ENCODE measurements around the gene FAM228B. TPM values are rescaled to one million over a fixed set of nuclear protein-coding genes. Genes with fewer than 3 reads are reported as not detected.
"Not testable (repeated sequence)": the region's sequence is repeated elsewhere in the genome, so short reads cannot be mapped to it uniquely, and the experiment has no call there.

FAM228B gene
- total RNA-seq, 1 donor from 2014 or later: 3.1 TPM

GRCh38 chr2:24174851-24175277, 51.6 kb downstream of the FAM228B start, which contains the start of gene FAM228A:
FAM228A (plus strand) TSS chr2:24175053; CDS start chr2:24175481, 428 bp downstream.
- Mint-ChIP-seq H3K4me3 (no peak within 1 kb of the TSS), H3K4me1 (ENCODE audit: low read depth) (no peaks in the 10 kb centered on the region), H3K36me3 (ENCODE audit: low read depth) (no peaks in the 10 kb centered on the region), H3K27me3 (ENCODE audit: insufficient read depth) (peaks cover 21% of the 10 kb centered on the region), H3K27ac (no peak within 1 kb of the TSS), H3K9me3 (no peaks in the 10 kb centered on the region)
- DNase-seq (ENCODE audit: low spot score): no peak
- intact Hi-C loops (cut with micrococcal nuclease): no loop called here

DNA sequence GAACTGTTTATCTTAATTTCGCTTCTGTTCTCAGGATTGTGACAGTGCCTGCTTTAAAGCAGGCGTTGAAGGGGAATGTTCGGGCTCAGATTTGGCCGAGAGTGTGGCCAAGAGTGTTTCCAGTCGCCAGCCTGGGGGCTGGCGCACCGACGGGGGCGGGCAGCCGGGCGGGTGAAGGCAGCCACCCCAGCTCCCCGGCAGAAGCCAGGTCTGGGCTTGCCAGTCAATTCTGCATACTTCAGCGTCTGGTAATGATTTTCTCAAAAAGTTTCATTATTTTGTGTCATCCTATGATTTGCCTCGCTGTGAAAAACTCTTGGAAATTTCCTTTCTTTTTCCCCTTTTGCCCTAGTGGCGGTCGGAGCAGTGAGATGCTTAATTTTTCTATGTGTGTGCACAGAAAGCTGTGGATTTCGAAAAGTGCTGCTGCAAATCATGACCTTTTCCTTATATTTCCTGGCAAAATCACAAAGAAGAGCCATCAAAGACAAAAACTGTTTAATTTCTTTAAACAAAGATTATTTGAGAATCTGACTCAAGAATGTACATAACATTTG, 52.4 kb downstream of the FAM228B start:
- Mint-ChIP-seq H3K27me3 (ENCODE audit: insufficient read depth) (peaks cover 21% of the 10 kb centered on the region), H3K4me1 (ENCODE audit: low read depth) (no peaks in the 10 kb centered on the region)

GRCh38 chr2:24176326-24176725, 53.1 kb downstream of the FAM228B start:
- no peaks in the 10 kb centered on the region for H3K9me3 Mint-ChIP-seq
- H3K4me3 Mint-ChIP-seq: no peak overlapping the region
- intact Hi-C loops (cut with micrococcal nuclease): no loop called here
- H3K27me3 Mint-ChIP-seq (ENCODE audit: insufficient read depth): peaks cover 21% of the 10 kb centered on the region
- no peaks in the 10 kb centered on the region for H3K36me3 Mint-ChIP-seq (ENCODE audit: low read depth)
- DNase-seq (ENCODE audit: low spot score): no peak
- H3K4me1 Mint-ChIP-seq (ENCODE audit: low read depth): no peaks in the 10 kb centered on the region
- no peak overlapping the region for H3K27ac Mint-ChIP-seq

More for the DNA sequence above, 52.4 kb downstream of the FAM228B start:
- Mint-ChIP-seq H3K4me3 (no peak overlapping the region), H3K9me3 (no peaks in the 10 kb centered on the region), H3K27ac (no peak overlapping the region), H3K36me3 (ENCODE audit: low read depth) (no peaks in the 10 kb centered on the region)
- intact Hi-C loops (cut with micrococcal nuclease): no loop called here
- no peak for DNase-seq (ENCODE audit: low spot score)

- no peak for DNase-seq (ENCODE audit: low spot score)
- intact Hi-C loops (cut with micrococcal nuclease): no loop called here
- Mint-ChIP-seq H3K27me3 (ENCODE audit: insufficient read depth) (peaks cover 9% of the 10 kb centered on the region), H3K36me3 (ENCODE audit: low read depth) (no peaks in the 10 kb centered on the region), H3K4me1 (ENCODE audit: low read depth) (no peaks in the 10 kb centered on the region), H3K9me3 (no peaks in the 10 kb centered on the region), H3K27ac (no peak overlapping the region), H3K4me3 (no peak overlapping the region)
Measured at GRCh38 chr2:24179683-24180082, 56.4 kb downstream of the FAM228B start.

- H3K27ac Mint-ChIP-seq: no peak overlapping the region
Measured at GRCh38 chr2:24181849-24182248, 58.6 kb downstream of the FAM228B start.

DNA sequence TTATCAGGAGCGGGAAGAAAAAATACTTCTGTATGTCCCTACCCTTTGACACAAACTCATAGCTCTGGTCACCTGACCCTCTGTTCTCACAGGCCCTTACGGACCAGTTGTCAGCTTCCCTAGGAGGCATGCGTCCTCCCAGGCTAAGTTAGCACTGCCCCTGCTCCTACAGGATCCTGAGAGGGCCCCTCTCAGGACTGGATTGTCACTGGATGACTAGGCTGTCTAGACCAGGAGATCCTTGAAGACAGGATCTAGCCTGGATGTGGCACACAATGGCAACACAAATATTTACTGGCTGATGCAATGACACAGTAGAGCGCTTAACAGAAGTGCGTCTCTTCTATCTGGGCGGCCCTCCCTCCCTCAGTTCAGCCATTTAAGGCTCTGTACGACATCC, 59.2 kb downstream of the FAM228B start:
- Mint-ChIP-seq H3K27ac (no peak overlapping the region), H3K27me3 (ENCODE audit: insufficient read depth) (peaks cover 2% of the 10 kb centered on the region), H3K4me3 (no peak overlapping the region), H3K4me1 (ENCODE audit: low read depth) (no peaks in the 10 kb centered on the region), H3K36me3 (ENCODE audit: low read depth) (no peaks in the 10 kb centered on the region), H3K9me3 (no peaks in the 10 kb centered on the region)
- no peak for DNase-seq (ENCODE audit: low spot score)
- intact Hi-C loops (cut with micrococcal nuclease): no loop called here

More at GRCh38 chr2:24181849-24182248, 58.6 kb downstream of the FAM228B start:
- Mint-ChIP-seq H3K4me3 (no peak overlapping the region), H3K36me3 (ENCODE audit: low read depth) (no peaks in the 10 kb centered on the region), H3K4me1 (ENCODE audit: low read depth) (no peaks in the 10 kb centered on the region), H3K9me3 (no peaks in the 10 kb centered on the region), H3K27me3 (ENCODE audit: insufficient read depth) (peaks cover 4% of the 10 kb centered on the region)
- no peak for DNase-seq (ENCODE audit: low spot score)
- intact Hi-C loops (cut with micrococcal nuclease): no loop called here

DNA sequence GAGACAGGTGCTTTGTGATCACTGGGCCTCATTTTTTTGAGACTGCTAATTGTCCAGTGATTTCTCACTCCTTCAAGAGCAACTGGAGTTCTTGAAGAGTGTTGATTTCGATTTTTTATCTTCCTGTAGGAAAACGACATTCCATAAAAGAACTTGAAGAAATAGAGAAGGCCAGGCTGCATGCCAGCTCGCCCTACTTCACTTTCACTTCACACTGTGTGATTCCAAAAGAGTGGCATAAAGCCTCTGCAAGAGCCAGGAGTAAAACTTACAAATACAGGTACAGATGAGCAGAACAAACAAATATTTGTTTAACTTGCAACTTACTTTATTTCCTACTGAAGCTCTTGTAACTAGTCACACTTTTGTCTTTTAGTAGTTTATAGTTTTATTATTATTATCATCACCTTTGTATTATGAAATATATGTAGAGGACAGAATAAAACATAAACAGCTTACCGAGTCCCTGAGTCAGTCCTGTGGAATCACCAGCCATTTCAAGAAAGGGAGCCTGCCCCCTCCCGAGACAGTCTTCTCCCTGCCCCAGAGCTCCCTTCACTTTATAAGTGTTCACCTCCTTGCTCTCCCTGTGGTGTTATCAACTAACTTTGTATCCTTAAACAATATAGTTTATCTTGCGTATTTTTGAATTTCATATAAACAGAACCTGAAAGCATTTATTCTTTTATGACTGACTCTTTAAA, 60.2 kb downstream of the FAM228B start:
- H3K36me3 Mint-ChIP-seq (ENCODE audit: low read depth): no peaks in the 10 kb centered on the region
- no peak overlapping the region for H3K27ac Mint-ChIP-seq
- intact Hi-C loops (cut with micrococcal nuclease): no loop called here

DNA sequence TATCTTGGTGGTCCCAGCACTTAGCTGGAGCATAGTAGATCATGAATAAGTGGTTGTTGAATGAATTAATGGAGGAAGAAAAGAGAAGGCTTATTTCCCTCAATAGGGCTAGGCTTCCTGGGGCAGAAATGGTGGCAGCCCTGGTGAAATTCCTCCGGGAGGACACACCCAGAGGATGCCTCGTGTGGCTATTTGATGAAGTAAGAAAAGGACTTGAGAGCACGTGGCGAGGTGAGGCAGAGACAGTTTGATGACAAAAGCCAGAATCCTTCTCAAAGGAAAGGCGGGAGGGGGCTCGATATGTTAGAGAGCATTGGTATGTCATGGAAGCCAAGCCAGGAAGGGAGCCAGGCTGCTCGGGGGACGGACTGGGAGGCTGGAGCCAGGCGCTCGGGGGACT, 66.3 kb downstream of the FAM228B start:
- Mint-ChIP-seq H3K27ac (no peak overlapping the region), H3K4me1 (ENCODE audit: low read depth) (no peaks in the 10 kb centered on the region), H3K36me3 (ENCODE audit: low read depth) (no peaks in the 10 kb centered on the region), H3K9me3 (no peaks in the 10 kb centered on the region), H3K4me3 (no peak overlapping the region), H3K27me3 (ENCODE audit: insufficient read depth) (peaks cover 4% of the 10 kb centered on the region)
- no peak for DNase-seq (ENCODE audit: low spot score)
- intact Hi-C loops (cut with micrococcal nuclease): no loop called here

More for the DNA sequence above, 60.2 kb downstream of the FAM228B start:
- Mint-ChIP-seq H3K4me1 (ENCODE audit: low read depth) (no peaks in the 10 kb centered on the region), H3K9me3 (no peaks in the 10 kb centered on the region), H3K4me3 (no peak overlapping the region), H3K27me3 (ENCODE audit: insufficient read depth) (peaks cover 4% of the 10 kb centered on the region)
- DNase-seq (ENCODE audit: low spot score): no peak

- DNase-seq (ENCODE audit: low spot score): no peak
- H3K4me3 Mint-ChIP-seq: no peak overlapping the region
- H3K4me1 Mint-ChIP-seq (ENCODE audit: low read depth): no peaks in the 10 kb centered on the region
- intact Hi-C loops (cut with micrococcal nuclease): no loop called here
- no peaks in the 10 kb centered on the region for H3K9me3 Mint-ChIP-seq
- peaks cover 4% of the 10 kb centered on the region for H3K27me3 Mint-ChIP-seq (ENCODE audit: insufficient read depth)
- H3K27ac Mint-ChIP-seq: no peak overlapping the region
- H3K36me3 Mint-ChIP-seq (ENCODE audit: low read depth): no peaks in the 10 kb centered on the region
Measured at GRCh38 chr2:24190503-24190902, 67.2 kb downstream of the FAM228B start.

- Mint-ChIP-seq H3K27me3 (ENCODE audit: insufficient read depth) (peaks cover 4% of the 10 kb centered on the region), H3K27ac (no peak overlapping the region), H3K4me1 (ENCODE audit: low read depth) (no peaks in the 10 kb centered on the region), H3K36me3 (ENCODE audit: low read depth) (no peaks in the 10 kb centered on the region), H3K9me3 (no peaks in the 10 kb centered on the region), H3K4me3 (no peak overlapping the region)
- intact Hi-C loops (cut with micrococcal nuclease): no loop called here
- no peak for DNase-seq (ENCODE audit: low spot score)
Measured at GRCh38 chr2:24191156-24191555, 67.9 kb downstream of the FAM228B start.

GRCh38 chr2:24191848-24192247, 68.6 kb downstream of the FAM228B start:
- Mint-ChIP-seq H3K36me3 (ENCODE audit: low read depth) (no peaks in the 10 kb centered on the region), H3K4me3 (no peak overlapping the region), H3K27me3 (ENCODE audit: insufficient read depth) (peaks cover 4% of the 10 kb centered on the region), H3K27ac (no peak overlapping the region), H3K9me3 (no peaks in the 10 kb centered on the region), H3K4me1 (ENCODE audit: low read depth) (no peaks in the 10 kb centered on the region)
- no peak for DNase-seq (ENCODE audit: low spot score)
- intact Hi-C loops (cut with micrococcal nuclease): no loop called here

- H3K9me3 Mint-ChIP-seq; H3K27me3 Mint-ChIP-seq (ENCODE audit: insufficient read depth); H3K27ac Mint-ChIP-seq; intact Hi-C loops (cut with micrococcal nuclease); DNase-seq (ENCODE audit: low spot score); H3K4me3 Mint-ChIP-seq; H3K4me1 Mint-ChIP-seq (ENCODE audit: low read depth); H3K36me3 Mint-ChIP-seq (ENCODE audit: low read depth): not testable (repeated sequence)
Measured at GRCh38 chr2:24197213-24197612, 73.9 kb downstream of the FAM228B start.

DNA sequence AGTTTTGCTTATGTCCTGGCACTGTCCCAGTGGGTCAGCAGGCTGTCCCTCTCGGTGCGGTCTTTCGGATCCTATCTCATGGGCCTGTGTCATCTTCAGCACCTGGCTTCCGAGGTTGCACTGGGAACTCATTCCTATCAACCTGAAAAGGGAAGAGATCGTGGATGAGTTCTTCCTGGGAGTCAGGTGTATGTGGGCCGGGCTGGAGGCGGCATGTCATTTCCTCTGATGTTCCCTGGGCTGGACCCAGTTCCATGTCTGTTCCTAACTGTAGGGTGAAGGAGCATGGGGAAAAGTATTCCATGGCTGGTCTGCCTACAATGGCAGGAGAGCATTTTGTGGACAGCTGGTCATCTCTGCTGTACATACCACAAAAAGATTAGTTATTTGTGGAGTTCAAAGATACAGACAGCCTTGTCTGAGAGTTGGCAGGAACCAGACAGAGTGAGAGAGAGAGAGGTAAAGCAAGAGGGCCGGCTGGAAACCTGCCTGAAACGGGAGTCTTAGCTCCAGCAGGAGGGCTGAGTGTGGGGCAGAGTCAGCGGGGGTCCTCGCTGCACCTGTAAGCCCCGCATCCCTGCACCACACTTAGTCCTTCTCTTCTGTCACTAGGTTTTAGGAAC, 76.8 kb downstream of the FAM228B start:
- Mint-ChIP-seq H3K4me3 (no peak overlapping the region), H3K9me3 (no peaks in the 10 kb centered on the region), H3K36me3 (ENCODE audit: low read depth) (peaks cover 15% of the 10 kb centered on the region), H3K27me3 (ENCODE audit: insufficient read depth) (no peaks in the 10 kb centered on the region), H3K27ac (no peak overlapping the region), H3K4me1 (ENCODE audit: low read depth) (no peaks in the 10 kb centered on the region)
- intact Hi-C loops (cut with micrococcal nuclease): no loop called here
- no peak for DNase-seq (ENCODE audit: low spot score)
